Activated naive CD4-positive, alpha-beta T cell treated with anti-CD3 and anti-CD28 coated beads, Interleukin-2, amount 10 ng/mL, durations not matched to agents 5 hours and 36 hours (primary cell): Measurements from ENCODE around the gene GIMAP1. TPM values are rescaled to one million over a fixed set of nuclear protein-coding genes. Genes with fewer than 3 reads are reported as not detected.

ENCODE experiments used
- total RNA-seq, 2 experiments: library from RNA; stranded (reverse); gene quantifications; one replicate each; pipeline ENCODE4 v1.2.3, GENCODE V29; 2021

The GIMAP1 gene
- total RNA-seq, result 10 to 100 TPM; 32.7 to 32.8 TPM

GRCh38 chr7:150716368-150716767 is at the start of gene GIMAP1:
GIMAP1 (plus strand) TSS chr7:150716613; CDS start chr7:150719048, 2,435 bp downstream.

DNA sequence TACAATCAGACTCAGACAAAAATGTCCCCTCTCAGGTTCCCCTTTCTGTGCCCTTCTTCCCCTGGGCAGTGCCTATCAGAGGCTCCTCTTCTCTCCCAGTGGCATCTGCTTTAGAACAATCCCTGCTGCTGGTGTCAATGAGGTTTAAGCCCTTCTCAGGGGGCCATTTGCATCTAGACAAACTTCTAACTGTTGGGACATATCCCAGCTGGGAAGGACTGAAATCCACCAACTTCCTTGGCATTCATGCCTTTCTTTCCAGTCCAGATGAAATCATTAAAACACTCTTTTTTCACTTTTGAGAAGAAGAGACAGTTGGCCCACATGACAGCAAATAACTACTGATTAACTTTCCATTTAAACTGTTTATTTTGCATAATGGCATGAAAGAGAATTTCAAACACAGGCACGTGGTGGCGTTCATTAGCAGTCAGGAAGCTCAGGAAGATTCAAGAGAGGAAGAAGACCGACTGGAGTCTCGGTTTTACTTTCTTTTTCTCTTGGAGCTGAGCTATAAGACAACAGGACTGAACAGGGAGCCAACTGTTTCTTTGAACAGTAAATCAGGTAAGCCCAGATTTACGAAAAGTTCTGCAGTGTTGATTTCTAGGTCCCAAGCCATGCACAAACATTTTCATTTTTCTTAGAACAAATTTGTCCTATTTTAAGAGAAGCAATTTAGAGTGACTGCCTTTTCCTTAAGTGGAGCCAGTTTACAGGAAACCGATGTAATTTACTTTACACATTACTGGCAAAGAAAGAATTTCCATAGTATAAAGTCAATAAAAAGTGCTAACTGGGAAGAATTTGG is 31.0 kb upstream of the GIMAP1 start, which contains the start of gene GIMAP2:
Gene GIMAP2 (plus strand): TSS at position 488 of the 811 bp plus-strand sequence. CDS start 1,354 bp downstream, outside the sequence.

GRCh38 chr7:150737265-150738055 is 21.0 kb downstream of the GIMAP1 start, which contains the start of gene GIMAP5:
GIMAP5 (plus strand) TSS chr7:150737418; CDS start chr7:150740885, 3,467 bp downstream.

Other genes with a start within 250 kb of the GIMAP1 start
- gene GIMAP7, start 201.7 kb upstream of the GIMAP1 start, total RNA-seq, result 100 to 1,000 TPM; 251 to 252 TPM
- gene GIMAP4, start 149.2 kb upstream of the GIMAP1 start, total RNA-seq, result 100 to 1,000 TPM; 354 to 368 TPM
- 100 to 1,000 TPM; 118 to 121 TPM for gene GIMAP6, start 84.2 kb upstream of the GIMAP1 start, total RNA-seq
- 100 to 1,000 TPM; 114 to 117 TPM for gene GIMAP2, start 30.9 kb upstream of the GIMAP1 start, total RNA-seq
- gene GIMAP5, start 20.8 kb downstream of the GIMAP1 start, total RNA-seq, result 100 to 1,000 TPM; 139 to 149 TPM
- not detected for gene TMEM176B, start 83.8 kb downstream of the GIMAP1 start, total RNA-seq
- not detected for gene TMEM176A, start 84.2 kb downstream of the GIMAP1 start, total RNA-seq
- not detected for gene AOC1, start 135.9 kb downstream of the GIMAP1 start, total RNA-seq